ENCODE data around the gene CEP70. TPM values are rescaled to one million over a fixed set of nuclear protein-coding genes. Genes with fewer than 3 reads are reported as not detected.
"Not testable (repeated sequence)": the region's sequence is repeated elsewhere in the genome, so short reads cannot be mapped to it uniquely, and the experiment has no call there.

The CEP70 gene
- total RNA-seq, 2 experiments from 2014 or later: 16.3 to 20.4 TPM

- Mint-ChIP-seq H3K27ac (no peak overlapping the region), H3K4me3 (no peak overlapping the region), H3K4me1 (ENCODE audit: low read depth) (peaks cover 21% of the 10 kb centered on the region), H3K27me3 (ENCODE audit: low read depth) (no peaks in the 10 kb centered on the region), H3K36me3 (ENCODE audit: low read depth) (peaks cover 5% of the 10 kb centered on the region), H3K9me3 (no peaks in the 10 kb centered on the region)
- CTCF ChIA-PET: interaction anchor here (1.1 to 1.8 kb wide), 3 partner anchors 329 to 336 kb away, joined by 3 to 6 read pairs (median 4); no protein-coding TSS in a partner anchor
- intact Hi-C loops (cut with micrococcal nuclease): no loop called here
- DNase-seq: no peak
Measured at GRCh38 chr3:138587374-138587773, 6.7 kb downstream of the CEP70 start.

- no peak for DNase-seq
- no peaks in the 10 kb centered on the region for H3K27me3 Mint-ChIP-seq (ENCODE audit: low read depth)
- H3K9me3 Mint-ChIP-seq: peaks cover 8% of the 10 kb centered on the region
- CTCF ChIA-PET: interaction anchor here (4.4 to 5.3 kb wide), 2 partner anchors 15 to 337 kb away, joined by 14 to 27 read pairs; partner anchors contain the start of gene CEP70
- intact Hi-C loops (cut with micrococcal nuclease): no loop called here
- no peak overlapping the region for H3K4me3 Mint-ChIP-seq
- H3K36me3 Mint-ChIP-seq (ENCODE audit: low read depth): peaks cover 17% of the 10 kb centered on the region
- H3K4me1 Mint-ChIP-seq (ENCODE audit: low read depth): peaks cover 34% of the 10 kb centered on the region
- H3K27ac Mint-ChIP-seq: no peak overlapping the region
Measured at GRCh38 chr3:138578961-138579574, 15.0 kb downstream of the CEP70 start.

GRCh38 chr3:138578141-138578540 lies 15.9 kb downstream of the CEP70 start:
- CTCF ChIA-PET: interaction anchor here (0.6 to 5.3 kb wide), 4 partner anchors 16 to 342 kb away, joined by 3 to 27 read pairs (median 8); partner anchors contain the start of gene CEP70
- no peak for DNase-seq
- peaks cover 26% of the 10 kb centered on the region for H3K36me3 Mint-ChIP-seq (ENCODE audit: low read depth)
- H3K4me1 Mint-ChIP-seq (ENCODE audit: low read depth): peaks cover 25% of the 10 kb centered on the region
- intact Hi-C loops (cut with micrococcal nuclease): no loop called here
- H3K27me3 Mint-ChIP-seq (ENCODE audit: low read depth): no peaks in the 10 kb centered on the region
- H3K27ac Mint-ChIP-seq: no peak overlapping the region
- no peak overlapping the region for H3K4me3 Mint-ChIP-seq
- H3K9me3 Mint-ChIP-seq: peaks cover 13% of the 10 kb centered on the region

GRCh38 chr3:138573138-138573537 lies 20.9 kb downstream of the CEP70 start:
- CTCF ChIA-PET: interaction anchor here (1.5 kb wide), 1 partner anchor 21 kb away, joined by 6 read pairs; the partner anchor contains the start of gene CEP70
- no peaks in the 10 kb centered on the region for H3K27me3 Mint-ChIP-seq (ENCODE audit: low read depth)
- H3K9me3 Mint-ChIP-seq: peaks cover 16% of the 10 kb centered on the region
- H3K36me3 Mint-ChIP-seq (ENCODE audit: low read depth): peaks cover 44% of the 10 kb centered on the region
- intact Hi-C loops (cut with micrococcal nuclease): loop anchor here (5.0 kb wide), 2 partner anchors 61 to 401 kb away; partner anchors contain the start of gene DBR1
- H3K4me3 Mint-ChIP-seq: no peak overlapping the region
- no peak overlapping the region for H3K27ac Mint-ChIP-seq
- no peak for DNase-seq
- peaks cover 28% of the 10 kb centered on the region for H3K4me1 Mint-ChIP-seq (ENCODE audit: low read depth)

GRCh38 chr3:138569624-138570023 lies 24.4 kb downstream of the CEP70 start:
- intact Hi-C loops (cut with micrococcal nuclease): loop anchor here (5.0 kb wide), 2 partner anchors 57 to 397 kb away; partner anchors contain the start of gene DBR1
- not testable (repeated sequence) for H3K27me3 Mint-ChIP-seq (ENCODE audit: low read depth); H3K27ac Mint-ChIP-seq; DNase-seq; H3K4me3 Mint-ChIP-seq
- Mint-ChIP-seq H3K9me3 (peaks cover 10% of the 10 kb centered on the region), H3K36me3 (ENCODE audit: low read depth) (peaks cover 45% of the 10 kb centered on the region), H3K4me1 (ENCODE audit: low read depth) (peaks cover 16% of the 10 kb centered on the region)
- CTCF ChIA-PET: interaction anchor here (1.1 to 1.8 kb wide), 2 partner anchors 24 to 26 kb away, joined by 4 to 6 read pairs; partner anchors contain the start of gene CEP70

GRCh38 chr3:138569090-138569489 lies 25.0 kb downstream of the CEP70 start:
- Mint-ChIP-seq H3K4me1 (ENCODE audit: low read depth) (peaks cover 16% of the 10 kb centered on the region), H3K36me3 (ENCODE audit: low read depth) (peaks cover 46% of the 10 kb centered on the region), H3K9me3 (peaks cover 10% of the 10 kb centered on the region), H3K27me3 (ENCODE audit: low read depth) (no peaks in the 10 kb centered on the region), H3K4me3 (no peak overlapping the region), H3K27ac (no peak overlapping the region)
- DNase-seq: no peak
- intact Hi-C loops (cut with micrococcal nuclease): no loop called here
- CTCF ChIA-PET: no interaction called here

GRCh38 chr3:138567403-138567802 lies 26.7 kb downstream of the CEP70 start:
- H3K36me3 Mint-ChIP-seq (ENCODE audit: low read depth): peaks cover 45% of the 10 kb centered on the region
- H3K4me3 Mint-ChIP-seq: no peak overlapping the region
- CTCF ChIA-PET: interaction anchor here (0.6 to 0.9 kb wide), 3 partner anchors 10 to 432 kb away, joined by 4 to 7 read pairs (median 5); no protein-coding TSS in a partner anchor
- no peaks in the 10 kb centered on the region for H3K27me3 Mint-ChIP-seq (ENCODE audit: low read depth)
- intact Hi-C loops (cut with micrococcal nuclease): no loop called here
- no peak for DNase-seq
- peaks cover 3% of the 10 kb centered on the region for H3K9me3 Mint-ChIP-seq
- peaks cover 12% of the 10 kb centered on the region for H3K4me1 Mint-ChIP-seq (ENCODE audit: low read depth)
- H3K27ac Mint-ChIP-seq: no peak overlapping the region

- H3K4me1 Mint-ChIP-seq (ENCODE audit: low read depth); intact Hi-C loops (cut with micrococcal nuclease); H3K9me3 Mint-ChIP-seq; H3K27me3 Mint-ChIP-seq (ENCODE audit: low read depth); CTCF ChIA-PET; H3K27ac Mint-ChIP-seq; H3K4me3 Mint-ChIP-seq; DNase-seq: not testable (repeated sequence)
- H3K36me3 Mint-ChIP-seq (ENCODE audit: low read depth): peaks cover 48% of the 10 kb centered on the region
Measured at GRCh38 chr3:138566293-138566692, 27.8 kb downstream of the CEP70 start.

- Mint-ChIP-seq H3K9me3 (peaks cover 18% of the 10 kb centered on the region), H3K36me3 (ENCODE audit: low read depth) (peaks cover 64% of the 10 kb centered on the region)
- H3K4me1 Mint-ChIP-seq (ENCODE audit: low read depth); H3K4me3 Mint-ChIP-seq; intact Hi-C loops (cut with micrococcal nuclease); H3K27ac Mint-ChIP-seq; DNase-seq; H3K27me3 Mint-ChIP-seq (ENCODE audit: low read depth): not testable (repeated sequence)
- CTCF ChIA-PET: interaction anchor here (0.6 kb wide), 1 partner anchor 418 kb away, joined by 3 read pairs; no protein-coding TSS in a partner anchor
Measured at GRCh38 chr3:138562902-138563301, 31.2 kb downstream of the CEP70 start.

GRCh38 chr3:138560501-138560900 lies 33.6 kb downstream of the CEP70 start:
- H3K27me3 Mint-ChIP-seq (ENCODE audit: low read depth): no peaks in the 10 kb centered on the region
- H3K4me3 Mint-ChIP-seq: no peak overlapping the region
- DNase-seq: no peak
- H3K4me1 Mint-ChIP-seq (ENCODE audit: low read depth): no peaks in the 10 kb centered on the region
- H3K36me3 Mint-ChIP-seq (ENCODE audit: low read depth): peaks cover 74% of the 10 kb centered on the region
- no peak overlapping the region for H3K27ac Mint-ChIP-seq
- CTCF ChIA-PET: interaction anchor here (0.6 kb wide), 1 partner anchor 56 kb away, joined by 3 read pairs; no protein-coding TSS in a partner anchor
- intact Hi-C loops (cut with micrococcal nuclease): no loop called here
- peaks cover 24% of the 10 kb centered on the region for H3K9me3 Mint-ChIP-seq

GRCh38 chr3:138559134-138559533 lies 34.9 kb downstream of the CEP70 start:
- intact Hi-C loops (cut with micrococcal nuclease): no loop called here
- H3K27ac Mint-ChIP-seq: no peak overlapping the region
- no peak for DNase-seq
- H3K27me3 Mint-ChIP-seq (ENCODE audit: low read depth): no peaks in the 10 kb centered on the region
- H3K4me3 Mint-ChIP-seq: no peak overlapping the region
- H3K4me1 Mint-ChIP-seq (ENCODE audit: low read depth): no peaks in the 10 kb centered on the region
- CTCF ChIA-PET: no interaction called here
- peaks cover 24% of the 10 kb centered on the region for H3K9me3 Mint-ChIP-seq
- H3K36me3 Mint-ChIP-seq (ENCODE audit: low read depth): peaks cover 76% of the 10 kb centered on the region

GRCh38 chr3:138554775-138555174 lies 39.3 kb downstream of the CEP70 start:
- intact Hi-C loops (cut with micrococcal nuclease); H3K27ac Mint-ChIP-seq; H3K4me1 Mint-ChIP-seq (ENCODE audit: low read depth); H3K27me3 Mint-ChIP-seq (ENCODE audit: low read depth); H3K4me3 Mint-ChIP-seq; DNase-seq: not testable (repeated sequence)
- Mint-ChIP-seq H3K9me3 (peaks cover 30% of the 10 kb centered on the region), H3K36me3 (ENCODE audit: low read depth) (peaks cover 70% of the 10 kb centered on the region)
- CTCF ChIA-PET: interaction anchor here (0.7 kb wide), 1 partner anchor 156 kb away, joined by 3 read pairs; no protein-coding TSS in a partner anchor

GRCh38 chr3:138550958-138551357 lies 43.1 kb downstream of the CEP70 start:
- H3K9me3 Mint-ChIP-seq: peaks cover 33% of the 10 kb centered on the region

More at GRCh38 chr3:138550958-138551357, 43.1 kb downstream of the CEP70 start:
- H3K36me3 Mint-ChIP-seq (ENCODE audit: low read depth): peaks cover 78% of the 10 kb centered on the region
- H3K27ac Mint-ChIP-seq; CTCF ChIA-PET; intact Hi-C loops (cut with micrococcal nuclease); H3K27me3 Mint-ChIP-seq (ENCODE audit: low read depth); H3K4me1 Mint-ChIP-seq (ENCODE audit: low read depth); H3K4me3 Mint-ChIP-seq; DNase-seq: not testable (repeated sequence)
